Measurements from ENCODE around the gene B3GAT2. TPM values are rescaled to one million over a fixed set of nuclear protein-coding genes. Genes with fewer than 3 reads are reported as not detected.
A peak's percentile ranks its signal among the peaks of the same experiment; 100 is the strongest.

Gene B3GAT2
- total RNA-seq, 3 donors from 2014 or later (not counting 1 experiment from before 2014, with no cell fraction given) = not detected

DNA sequence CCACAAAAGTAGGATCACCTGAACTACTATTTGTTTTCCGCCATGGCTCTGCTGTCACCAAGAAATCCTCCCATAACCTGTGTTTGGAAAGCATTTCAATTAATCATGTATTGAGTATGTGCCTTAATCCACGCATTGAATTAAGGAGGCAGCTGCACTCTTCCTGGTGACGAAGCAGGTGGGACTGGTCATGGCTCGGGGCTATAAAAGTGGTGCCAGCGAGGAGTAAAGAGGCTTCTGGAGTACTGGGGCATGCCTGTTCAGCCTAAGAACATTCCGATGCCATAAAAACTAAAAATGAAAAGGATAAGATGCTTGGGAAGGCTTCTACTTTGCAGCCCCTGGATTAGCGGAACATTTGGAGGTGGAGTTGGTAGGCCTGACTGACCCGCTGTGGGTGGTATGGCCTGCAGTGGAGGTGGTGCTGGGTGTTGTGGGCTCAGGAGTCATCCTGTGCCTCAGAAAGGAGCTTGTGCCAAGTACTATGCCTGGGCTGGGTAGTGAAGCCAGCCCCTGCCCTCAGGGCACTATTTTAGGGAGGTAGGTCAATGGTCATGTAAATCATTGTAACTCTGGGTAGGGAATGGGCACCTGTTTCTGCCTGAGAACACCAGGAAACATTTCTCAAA is 110.5 kb downstream of the B3GAT2 start:
- intact Hi-C loops (cut with micrococcal nuclease) = no loop called here
- Histone ChIP-seq H3K9me3 (ENCODE audit: control insufficient read depth, insufficient read depth, low read length) (no peaks in the 10 kb centered on the region), H3K36me3 (ENCODE audit: control insufficient read depth, insufficient read depth, low read length) (no peaks in the 10 kb centered on the region), H3K27ac (ENCODE audit: low read length) (no peak overlapping the region), H3K27me3 (ENCODE audit: control insufficient read depth, insufficient read depth, low read length) (no peaks in the 10 kb centered on the region), H3K4me1 (ENCODE audit: control insufficient read depth, insufficient read depth, low read length) (no peaks in the 10 kb centered on the region), H3K4me3 (ENCODE audit: low read length) (no peak overlapping the region)
- 97% methylated on average over 8 of the region's 8 CpGs for WGBS (ENCODE audit: insufficient coverage)
- H3K27ac Mint-ChIP-seq = peak overlapping the region in 1 of 2 donors; percentile 21
- H3K27me3 Mint-ChIP-seq (ENCODE audit: low read depth in 2 of 2) = no peaks in the 10 kb centered on the region
- no peaks in the 10 kb centered on the region for H3K36me3 Mint-ChIP-seq
- H3K4me1 Mint-ChIP-seq = peaks cover 17 to 30% of the 10 kb centered on the region in 2 donors
- TF ChIP-seq CTCF (IDR thresholded peaks at IDR 0.05) = no peak
- H3K9me3 Mint-ChIP-seq = no peaks in the 10 kb centered on the region
- no peak overlapping the region for H3K4me3 Mint-ChIP-seq
- ATAC-seq = no peak
- no peak for DNase-seq

GRCh38 chr6:70844301-70844700 is 112.6 kb downstream of the B3GAT2 start:
- peaks cover 2% of the 10 kb centered on the region for H3K36me3 ChIP-seq (ENCODE audit: control insufficient read depth, insufficient read depth, low read length)
- no peak overlapping the region for H3K4me3 Mint-ChIP-seq
- H3K27me3 Mint-ChIP-seq (ENCODE audit: low read depth in 2 of 2) = no peaks in the 10 kb centered on the region
- H3K4me3 ChIP-seq (ENCODE audit: low read length) = no peak overlapping the region
- peaks cover 21 to 37% of the 10 kb centered on the region in 2 donors for H3K4me1 Mint-ChIP-seq
- ATAC-seq = no peak
- no peaks in the 10 kb centered on the region for H3K9me3 ChIP-seq (ENCODE audit: control insufficient read depth, insufficient read depth, low read length)
- H3K4me1 ChIP-seq (ENCODE audit: control insufficient read depth, insufficient read depth, low read length) = no peaks in the 10 kb centered on the region
- no peak for TF ChIP-seq CTCF (IDR thresholded peaks at IDR 0.05)
- no peak overlapping the region for H3K27ac ChIP-seq (ENCODE audit: low read length)
- no peaks in the 10 kb centered on the region for H3K9me3 Mint-ChIP-seq
- H3K36me3 Mint-ChIP-seq = no peaks in the 10 kb centered on the region
- no peaks in the 10 kb centered on the region for H3K27me3 ChIP-seq (ENCODE audit: control insufficient read depth, insufficient read depth, low read length)
- intact Hi-C loops (cut with micrococcal nuclease) = no loop called here
- H3K27ac Mint-ChIP-seq = no peak overlapping the region
- 100% methylated on average over 1 of the region's 1 CpG for WGBS (ENCODE audit: insufficient coverage)
- DNase-seq = no peak

DNA sequence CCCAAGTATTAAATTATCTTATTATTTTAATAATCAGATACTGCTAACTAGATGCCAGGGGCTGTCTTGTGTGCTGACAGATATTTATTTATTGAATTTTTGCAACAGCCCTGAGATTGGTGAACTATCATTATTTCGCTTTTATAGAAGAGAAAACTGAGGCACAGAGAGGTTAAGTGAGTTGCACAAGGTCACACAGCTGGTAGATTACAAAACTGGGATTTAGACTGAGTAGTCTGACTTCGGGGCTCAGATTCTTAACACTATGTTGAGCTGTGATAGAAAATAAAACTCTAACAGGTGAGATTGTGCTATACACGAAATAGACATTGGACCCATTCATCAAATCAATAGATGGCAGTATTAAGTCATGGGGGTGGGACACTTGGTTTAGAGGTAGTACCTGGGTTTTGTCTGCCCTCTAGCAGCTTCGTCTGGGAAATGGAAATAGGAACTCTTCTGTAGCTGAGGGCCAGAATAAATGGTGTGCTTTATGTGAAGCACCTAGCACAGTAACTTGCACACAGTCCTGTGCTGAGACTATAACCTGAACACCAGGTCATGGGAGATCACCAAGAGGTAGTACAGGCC is 113.4 kb downstream of the B3GAT2 start:
- no peak overlapping the region for H3K4me3 Mint-ChIP-seq
- H3K27me3 Mint-ChIP-seq (ENCODE audit: low read depth in 2 of 2) = no peaks in the 10 kb centered on the region
- no peak for TF ChIP-seq CTCF (IDR thresholded peaks at IDR 0.05)
- Histone ChIP-seq H3K27me3 (ENCODE audit: control insufficient read depth, insufficient read depth, low read length) (no peaks in the 10 kb centered on the region), H3K9me3 (ENCODE audit: control insufficient read depth, insufficient read depth, low read length) (no peaks in the 10 kb centered on the region), H3K36me3 (ENCODE audit: control insufficient read depth, insufficient read depth, low read length) (peaks cover 2% of the 10 kb centered on the region), H3K4me3 (ENCODE audit: low read length) (no peak overlapping the region), H3K4me1 (ENCODE audit: control insufficient read depth, insufficient read depth, low read length) (no peaks in the 10 kb centered on the region), H3K27ac (ENCODE audit: low read length) (no peak overlapping the region)
- H3K27ac Mint-ChIP-seq = no peak overlapping the region
- no peak for ATAC-seq
- H3K4me1 Mint-ChIP-seq = peaks cover 21 to 32% of the 10 kb centered on the region in 2 donors
- no peaks in the 10 kb centered on the region for H3K36me3 Mint-ChIP-seq
- intact Hi-C loops (cut with micrococcal nuclease) = no loop called here
- 93% methylated on average over 4 of the region's 4 CpGs for WGBS (ENCODE audit: insufficient coverage)
- no peaks in the 10 kb centered on the region for H3K9me3 Mint-ChIP-seq
- DNase-seq = no peak

GRCh38 chr6:70842541-70842940 is 114.3 kb downstream of the B3GAT2 start:
- Histone ChIP-seq H3K9me3 (ENCODE audit: control insufficient read depth, insufficient read depth, low read length) (no peaks in the 10 kb centered on the region), H3K27ac (ENCODE audit: low read length) (no peak overlapping the region), H3K4me3 (ENCODE audit: low read length) (no peak overlapping the region), H3K36me3 (ENCODE audit: control insufficient read depth, insufficient read depth, low read length) (peaks cover 2% of the 10 kb centered on the region), H3K27me3 (ENCODE audit: control insufficient read depth, insufficient read depth, low read length) (no peaks in the 10 kb centered on the region), H3K4me1 (ENCODE audit: control insufficient read depth, insufficient read depth, low read length) (no peaks in the 10 kb centered on the region)
- peaks cover 18 to 31% of the 10 kb centered on the region in 2 donors for H3K4me1 Mint-ChIP-seq
- 95% methylated on average over 8 of the region's 8 CpGs for WGBS (ENCODE audit: insufficient coverage)
- no peak for TF ChIP-seq CTCF (IDR thresholded peaks at IDR 0.05)
- no peak overlapping the region for H3K27ac Mint-ChIP-seq
- no peaks in the 10 kb centered on the region for H3K36me3 Mint-ChIP-seq
- H3K4me3 Mint-ChIP-seq = no peak overlapping the region
- intact Hi-C loops (cut with micrococcal nuclease) = no loop called here
- no peaks in the 10 kb centered on the region for H3K27me3 Mint-ChIP-seq (ENCODE audit: low read depth in 2 of 2)
- no peak for DNase-seq
- ATAC-seq = no peak
- no peaks in the 10 kb centered on the region for H3K9me3 Mint-ChIP-seq
